Brain microvascular endothelial cell (primary cell): ENCODE data around the gene GCDH.

Experiments used
- DNase-seq: peaks from one replicate; pipeline ENCODE4 v3.0.0-alpha.2; 2020
- H3K27ac ChIP-seq: fragments of 250-450 bp; sonication (Bioruptor Pico); 2 replicates; pipeline ENCODE4 v1.5.1; 2020; ENCODE audit warnings: mild to moderate bottlenecking, moderate library complexity
- H3K27me3 ChIP-seq: fragments of 250-450 bp; sonication (Bioruptor Pico); replicated peaks from 2 replicates; pipeline ENCODE4 v1.5.1; 2020; ENCODE audit warnings: mild to moderate bottlenecking
- H3K36me3 ChIP-seq: fragments of 250-450 bp; sonication (Bioruptor Pico); replicated peaks from 2 replicates; pipeline ENCODE4 v1.5.1; 2020; ENCODE audit warnings: mild to moderate bottlenecking
- H3K4me3 ChIP-seq: 2 replicates; pipeline ENCODE4 v1.5.1; 2011; ENCODE audit warnings: low read depth, mild to moderate bottlenecking, control low read depth, low read length, moderate library complexity
- in situ Hi-C: cut with HindIII; loops from 2 replicates; pipeline ENCODE4 v1.10.0; 2017; ENCODE audit warnings: low sequenced_read_pairs, low pct_ligation_motif_present
- TF ChIP-seq, protein P1 (sequence below): IDR thresholded peaks from 2 replicates; pipeline ENCODE4 v1.5.1; 2011; ENCODE audit warnings: low read depth, mild to moderate bottlenecking, moderate library complexity, low read length, control low read depth, inconsistent platforms; ENCODE audit errors: missing control alignments

GCDH gene

DNA sequence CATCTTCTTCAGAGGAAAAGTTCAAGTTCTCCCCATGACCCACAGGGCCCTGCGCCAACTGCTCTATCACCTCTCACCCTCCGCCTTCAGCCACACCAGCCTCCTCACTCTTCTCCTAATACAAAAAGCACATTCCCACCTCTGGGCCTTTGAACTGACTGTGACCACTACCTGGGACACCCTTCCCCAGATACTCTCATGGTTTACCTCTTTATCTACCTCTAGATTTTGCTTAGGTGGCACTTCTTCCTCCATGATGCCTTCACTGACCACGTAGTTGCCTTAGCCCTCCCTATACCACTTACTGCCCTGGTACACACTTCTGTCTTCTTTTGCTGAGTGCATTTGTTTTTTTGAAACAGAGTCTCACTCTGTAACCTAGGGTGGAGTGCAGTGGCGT lies 32.0 kb downstream of the GCDH start:
- Histone ChIP-seq H3K27me3 (no peaks in the 10 kb centered on the region), H3K4me3 (no peak overlapping the region), H3K27ac (no peak overlapping the region), H3K36me3 (peaks cover 46% of the 10 kb centered on the region)
- in situ Hi-C loops = no loop called here
- TF ChIP-seq, protein P1, sequence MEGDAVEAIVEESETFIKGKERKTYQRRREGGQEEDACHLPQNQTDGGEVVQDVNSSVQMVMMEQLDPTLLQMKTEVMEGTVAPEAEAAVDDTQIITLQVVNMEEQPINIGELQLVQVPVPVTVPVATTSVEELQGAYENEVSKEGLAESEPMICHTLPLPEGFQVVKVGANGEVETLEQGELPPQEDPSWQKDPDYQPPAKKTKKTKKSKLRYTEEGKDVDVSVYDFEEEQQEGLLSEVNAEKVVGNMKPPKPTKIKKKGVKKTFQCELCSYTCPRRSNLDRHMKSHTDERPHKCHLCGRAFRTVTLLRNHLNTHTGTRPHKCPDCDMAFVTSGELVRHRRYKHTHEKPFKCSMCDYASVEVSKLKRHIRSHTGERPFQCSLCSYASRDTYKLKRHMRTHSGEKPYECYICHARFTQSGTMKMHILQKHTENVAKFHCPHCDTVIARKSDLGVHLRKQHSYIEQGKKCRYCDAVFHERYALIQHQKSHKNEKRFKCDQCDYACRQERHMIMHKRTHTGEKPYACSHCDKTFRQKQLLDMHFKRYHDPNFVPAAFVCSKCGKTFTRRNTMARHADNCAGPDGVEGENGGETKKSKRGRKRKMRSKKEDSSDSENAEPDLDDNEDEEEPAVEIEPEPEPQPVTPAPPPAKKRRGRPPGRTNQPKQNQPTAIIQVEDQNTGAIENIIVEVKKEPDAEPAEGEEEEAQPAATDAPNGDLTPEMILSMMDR = no peak
- no peak for DNase-seq

DNA sequence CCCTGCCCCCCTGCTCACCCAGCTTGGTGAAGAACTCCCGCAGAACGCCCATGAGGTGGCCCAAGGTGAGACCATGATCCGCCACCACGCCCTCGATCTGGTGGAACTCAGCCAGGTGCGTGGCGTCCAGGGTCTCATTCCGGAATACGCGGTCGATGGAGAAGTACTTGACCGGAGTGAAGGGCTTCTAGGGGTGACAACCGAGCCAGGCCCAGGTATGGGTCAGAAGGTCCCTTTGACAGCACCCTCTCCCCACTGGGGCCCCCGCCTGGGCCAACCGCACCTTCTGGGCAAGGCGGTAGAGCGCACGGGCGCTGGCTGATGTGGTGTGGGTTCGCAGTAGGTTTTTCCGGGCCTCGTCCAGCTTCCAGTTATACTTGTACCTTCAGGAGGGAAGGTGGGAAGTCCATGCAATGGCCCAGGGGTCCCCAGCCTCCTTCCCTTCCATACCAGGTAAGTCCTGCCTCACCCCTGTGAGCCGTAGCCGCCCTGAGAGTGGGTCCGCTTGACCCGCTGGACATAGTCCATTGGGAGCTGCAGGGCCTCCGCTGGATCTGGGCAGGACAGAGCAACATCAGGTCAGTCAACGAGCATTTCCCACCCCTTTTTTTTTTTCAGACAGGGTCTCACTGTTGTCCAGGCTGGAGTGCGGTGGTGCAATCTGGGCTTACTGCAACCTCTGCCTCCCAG lies 33.8 kb downstream of the GCDH start:
- Histone ChIP-seq H3K27me3 (no peaks in the 10 kb centered on the region), H3K27ac (no peak overlapping the region), H3K4me3 (no peak overlapping the region), H3K36me3 (peaks cover 63% of the 10 kb centered on the region)
- TF ChIP-seq, protein P1 = no peak
- in situ Hi-C loops = no loop called here
- DNase-seq = no peak

DNA sequence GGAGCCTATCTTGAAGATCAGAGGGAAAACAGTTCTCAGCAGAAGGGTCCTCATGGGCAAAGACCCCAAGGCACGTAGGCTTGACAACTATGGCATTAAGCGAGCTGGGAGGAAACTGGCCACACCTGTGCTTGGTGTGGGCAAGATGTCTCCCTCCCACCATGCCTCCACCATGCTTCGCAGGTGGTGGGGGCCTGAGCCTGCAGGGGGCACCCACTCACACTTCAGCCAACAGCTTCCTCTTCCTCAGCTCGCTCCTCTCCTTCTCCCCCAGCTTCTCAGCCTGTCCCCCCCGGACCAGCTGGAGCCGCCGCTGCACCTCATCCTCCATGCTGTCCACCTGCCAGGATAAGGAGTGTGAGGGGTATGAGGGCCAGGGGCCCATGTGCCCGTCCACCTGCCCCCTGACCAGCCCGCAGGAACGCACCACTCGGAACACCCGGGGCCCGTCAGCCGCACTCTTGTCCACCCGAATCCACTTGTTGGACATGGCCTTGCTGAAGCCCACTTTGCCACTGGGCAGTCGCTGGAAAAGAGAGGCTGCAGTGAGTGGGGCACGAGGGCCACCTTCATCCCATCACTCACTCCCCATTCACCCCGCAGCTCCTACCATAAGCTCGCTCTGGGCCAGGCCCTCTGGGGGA lies 39.2 kb downstream of the GCDH start:
- in situ Hi-C loops = no loop called here
- Histone ChIP-seq H3K27me3 (no peaks in the 10 kb centered on the region), H3K4me3 (no peak overlapping the region), H3K36me3 (peaks cover 40% of the 10 kb centered on the region), H3K27ac (no peak overlapping the region)
- no peak for DNase-seq
- TF ChIP-seq, protein P1 = no peak

DNA sequence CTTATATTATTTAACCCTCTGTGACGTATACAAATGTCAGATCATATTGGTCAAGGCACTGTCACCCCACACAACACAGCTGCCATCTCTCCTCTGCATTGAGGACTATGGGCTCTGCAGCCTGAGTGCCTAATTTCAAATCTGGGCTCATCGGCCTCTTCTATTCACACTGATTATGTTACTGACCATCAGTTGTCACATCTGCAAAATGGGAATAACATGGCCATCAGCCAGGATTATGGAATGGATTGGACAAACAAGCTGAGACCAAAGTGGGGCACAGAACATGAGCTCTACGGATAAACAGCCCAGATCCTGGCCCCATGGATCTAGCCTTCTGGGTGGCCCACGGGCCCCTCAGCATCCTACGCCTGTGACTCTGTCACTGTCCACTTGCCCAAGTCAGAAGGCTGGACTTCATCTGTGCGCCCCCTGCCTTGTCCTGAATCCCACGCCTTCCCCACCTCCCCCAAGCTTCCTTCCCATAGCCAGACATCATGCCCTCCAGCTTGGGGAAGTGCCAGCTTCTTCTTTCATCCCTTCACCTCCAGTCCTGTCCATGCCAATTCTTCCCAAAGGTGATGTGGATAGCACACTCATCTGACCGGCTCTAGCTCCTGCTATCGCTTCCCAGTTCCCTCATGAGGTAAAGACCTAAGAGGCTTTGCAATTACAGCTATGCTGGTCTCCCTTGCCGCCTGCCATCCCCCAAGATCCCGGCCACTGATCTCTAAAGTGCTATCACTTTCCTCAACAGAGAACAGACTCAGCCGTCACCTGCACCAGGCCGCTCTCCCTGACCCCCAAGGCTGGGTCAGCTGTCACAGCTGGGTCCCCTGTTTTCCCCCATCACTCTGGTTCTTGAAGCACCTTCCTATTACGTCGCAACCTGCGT lies 41.7 kb downstream of the GCDH start:
- Histone ChIP-seq H3K4me3 (peak overlapping the region; percentile 100), H3K27ac (peak overlapping the region; percentile 65), H3K27me3 (no peaks in the 10 kb centered on the region), H3K36me3 (peaks cover 22% of the 10 kb centered on the region)
- TF ChIP-seq, protein P1 = no peak
- no peak for DNase-seq
- in situ Hi-C loops = no loop called here

DNA sequence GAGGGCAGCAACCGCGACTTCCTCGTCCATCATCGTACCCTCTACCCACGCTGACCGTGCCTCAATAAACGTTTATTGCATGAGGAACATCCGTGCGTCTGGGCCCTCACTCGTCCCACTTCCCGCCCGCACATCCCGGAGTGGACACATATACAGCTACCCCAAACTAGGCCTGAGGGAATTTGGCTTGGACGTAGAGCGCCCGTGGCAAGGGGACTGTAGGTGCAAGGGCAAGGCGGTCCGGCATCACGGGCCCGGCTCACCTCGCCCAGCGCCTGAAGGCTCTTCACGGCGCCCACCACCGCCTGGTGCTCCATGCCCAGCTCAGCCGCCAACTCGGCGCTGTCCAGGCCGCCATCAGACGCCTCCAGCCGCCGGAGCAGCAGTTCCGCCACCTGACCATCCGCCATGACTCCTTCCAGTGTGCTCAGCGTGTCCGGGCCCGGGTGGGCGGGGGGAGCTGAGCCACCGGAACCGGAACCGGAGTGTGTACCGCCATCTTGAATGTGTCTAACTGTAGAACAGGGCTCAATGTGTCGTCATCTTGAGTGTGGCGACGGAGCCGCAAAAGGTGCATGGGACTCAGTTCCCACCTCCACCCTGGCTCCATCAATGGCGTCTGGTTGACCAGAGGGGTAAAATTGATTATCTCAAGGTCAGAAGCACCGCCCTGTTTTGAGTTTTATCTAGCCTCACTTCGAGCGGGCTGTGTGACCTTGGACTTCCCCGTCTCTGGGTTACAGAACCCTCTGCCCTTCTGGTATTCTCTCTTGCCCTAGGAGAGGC lies 42.5 kb downstream of the GCDH start, which contains the start of gene FARSA:
Gene FARSA, minus strand, starts transcription at position 425 of the 786 bp plus-strand sequence. Its CDS starts 15 bp downstream, at position 410.
- peak within 1 kb of the TSS; percentile 65 for H3K27ac ChIP-seq
- H3K27me3 ChIP-seq = no peaks in the 10 kb centered on the region
- peak within 1 kb of the TSS; percentile 100 for H3K4me3 ChIP-seq
- TF ChIP-seq, protein P1 = no peak
- peak; percentile 92 for DNase-seq
- in situ Hi-C loops = no loop called here
- peaks cover 17% of the 10 kb centered on the region for H3K36me3 ChIP-seq
